K562 treated with DMSO at 1 percent for 48 hours (cell line): Measurements from ENCODE around the gene SPEM2. TPM values are rescaled to one million over a fixed set of nuclear protein-coding genes. Genes with fewer than 3 reads are reported as not detected.

Experiments
- total RNA-seq: library from RNA; unstranded; fragments of 300-600 nt; gene quantifications from 2 replicates; pipeline ENCODE4 v1.2.3, GENCODE V29; 2022; ENCODE audit warnings: low replicate concordance; ENCODE audit errors: extremely low read depth

SPEM2 gene
- total RNA-seq: not detected in 2 replicates

DNA sequence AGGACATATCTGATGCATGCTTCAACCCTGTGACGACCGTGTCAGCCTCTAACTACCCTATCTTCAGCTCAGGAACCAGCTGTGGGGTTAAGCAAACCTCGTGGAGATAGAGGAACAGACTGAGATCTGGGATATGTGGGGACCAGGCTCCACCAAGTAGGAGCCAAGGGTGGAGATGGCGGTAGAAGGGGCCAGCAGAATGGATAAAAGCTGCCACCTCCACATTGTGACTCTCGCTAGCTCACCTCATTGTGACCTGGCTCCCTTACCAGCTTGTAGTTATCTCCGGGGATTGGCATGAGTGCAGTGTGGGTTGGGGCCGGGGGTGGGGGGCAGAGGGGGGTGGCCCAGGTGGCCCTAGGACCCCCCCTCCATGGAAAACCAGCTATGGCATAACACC, at the start of gene SPEM2:
Gene SPEM2, plus strand, starts transcription at position 301 of the 400 bp plus-strand sequence. Its CDS starts 73 bp downstream, at position 374.

DNA sequence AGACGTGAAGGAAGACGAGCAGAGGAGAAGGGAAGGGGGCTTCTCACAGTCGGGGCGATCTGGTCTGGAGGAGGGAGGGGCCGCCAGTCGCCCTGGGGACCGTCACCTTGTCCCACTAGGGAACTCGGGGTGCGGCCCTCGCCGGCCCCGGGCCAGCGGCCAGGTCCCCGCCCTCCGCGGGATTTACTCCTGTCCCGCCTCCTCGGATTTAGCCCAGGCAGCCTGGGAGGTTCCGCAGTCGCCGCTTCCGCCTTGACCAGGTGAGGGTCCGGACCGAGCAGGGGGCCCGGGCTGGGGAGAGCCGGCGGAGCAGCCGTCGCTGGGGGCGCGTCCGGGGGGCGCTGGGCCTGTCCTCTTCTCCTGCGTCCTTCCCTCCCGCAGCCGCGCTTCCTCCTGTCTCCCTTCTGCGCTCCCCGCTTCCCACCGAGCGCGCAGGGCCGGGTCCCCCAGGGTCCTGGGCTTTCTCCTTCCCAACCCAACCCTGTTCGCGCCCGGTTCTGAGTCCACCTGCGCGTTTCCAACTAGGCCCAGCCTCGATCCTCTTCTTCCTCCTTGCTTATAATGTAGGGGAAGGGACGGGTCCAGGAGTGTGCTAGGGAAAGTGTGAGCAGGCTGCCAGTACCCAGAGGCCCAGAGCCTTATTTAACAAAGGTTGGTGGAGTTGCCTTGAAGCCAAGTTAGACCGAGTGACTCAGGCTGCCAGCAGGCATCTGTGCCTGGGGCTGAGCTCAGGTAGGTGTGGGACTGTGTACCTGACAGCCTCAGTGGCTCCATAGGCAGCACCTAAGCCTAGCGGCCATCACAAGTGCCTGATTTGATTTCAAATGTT, 44.3 kb upstream of the SPEM2 start, which contains the start of gene TNK1:
Gene TNK1, plus strand, starts transcription at position 235 of the 829 bp plus-strand sequence. CDS start 1,838 bp downstream, outside the sequence.

DNA sequence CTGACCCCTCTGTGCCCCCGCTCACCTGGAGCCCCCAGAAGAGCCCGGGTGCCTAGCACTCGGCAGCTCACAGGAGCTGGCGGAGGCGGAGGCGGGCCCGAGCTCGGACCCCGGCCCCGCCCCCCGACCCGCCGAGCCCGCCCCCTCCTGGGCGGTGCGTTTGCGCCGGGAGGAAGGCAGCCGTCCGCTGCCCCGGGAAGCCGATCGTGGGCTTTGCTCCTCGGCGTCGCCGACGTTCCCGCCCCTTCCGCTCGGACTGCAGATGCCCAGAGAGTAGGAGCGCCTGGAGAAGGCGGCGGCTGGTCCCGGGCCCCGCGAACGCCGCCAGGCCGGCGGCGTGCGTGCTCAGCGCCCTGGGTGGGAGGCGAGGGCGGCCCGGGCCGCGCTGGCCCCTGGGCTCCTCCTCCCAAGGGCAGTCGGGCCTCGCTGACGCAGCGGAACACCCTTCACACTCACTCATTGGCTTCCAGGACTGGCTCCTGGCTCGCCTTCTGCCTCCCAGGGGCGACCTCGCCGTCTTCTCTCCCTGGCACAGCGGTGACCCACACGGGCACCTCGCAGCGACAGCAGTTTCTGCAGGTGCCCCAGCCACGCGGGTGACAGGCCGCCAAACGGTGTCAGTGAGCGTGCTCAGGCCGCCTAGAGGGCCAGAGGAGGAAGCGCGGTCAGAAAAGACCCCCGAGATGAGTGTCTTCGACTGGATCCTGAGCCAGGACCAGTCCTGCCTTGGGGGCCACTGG, 30.8 kb upstream of the SPEM2 start, which contains the start of gene PLSCR3:
Gene PLSCR3, minus strand, starts transcription at position 74 of the 740 bp plus-strand sequence. CDS start 415 bp downstream, outside the sequence.

DNA sequence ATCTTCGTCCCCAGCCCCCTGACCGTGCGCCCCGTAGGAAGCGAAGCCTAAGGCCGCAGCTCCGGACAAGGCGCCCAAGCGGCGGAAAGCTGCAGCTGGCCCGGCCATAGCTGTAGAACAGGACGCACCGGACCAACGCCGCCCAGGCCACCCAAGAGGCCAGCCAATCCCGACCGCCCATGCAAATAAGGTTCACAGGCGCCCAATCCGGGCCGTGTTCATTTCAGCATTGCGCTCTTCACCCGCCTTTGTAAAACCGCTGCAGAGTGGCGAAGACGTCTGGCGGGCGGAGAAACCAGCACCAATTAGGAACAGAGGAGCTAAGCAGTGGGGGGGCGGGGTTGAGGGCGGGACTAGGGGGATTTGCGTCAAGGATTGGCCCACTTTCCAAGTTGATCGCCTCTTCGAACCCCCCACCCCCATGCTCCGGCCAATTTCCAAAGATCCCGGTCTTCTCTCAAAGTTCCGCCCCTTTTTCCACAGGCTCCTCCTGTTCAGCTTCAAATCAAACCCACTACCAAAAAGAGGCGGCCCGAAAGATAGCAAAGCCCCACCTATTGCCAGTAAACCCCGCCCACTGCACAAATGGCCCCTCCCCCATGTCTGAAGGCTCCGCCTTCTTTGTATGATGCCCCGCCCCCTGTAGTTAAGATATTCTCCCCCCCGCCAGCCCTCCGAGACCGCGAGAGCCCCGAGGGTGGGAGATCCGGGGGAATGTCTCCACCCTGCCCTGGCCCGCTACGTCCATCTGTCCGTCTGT, 21.3 kb upstream of the SPEM2 start, which contains the start of gene TMEM256:
Gene TMEM256, minus strand, starts transcription at position 121 of the 760 bp plus-strand sequence. Its CDS starts 13 bp downstream, at position 108.

DNA sequence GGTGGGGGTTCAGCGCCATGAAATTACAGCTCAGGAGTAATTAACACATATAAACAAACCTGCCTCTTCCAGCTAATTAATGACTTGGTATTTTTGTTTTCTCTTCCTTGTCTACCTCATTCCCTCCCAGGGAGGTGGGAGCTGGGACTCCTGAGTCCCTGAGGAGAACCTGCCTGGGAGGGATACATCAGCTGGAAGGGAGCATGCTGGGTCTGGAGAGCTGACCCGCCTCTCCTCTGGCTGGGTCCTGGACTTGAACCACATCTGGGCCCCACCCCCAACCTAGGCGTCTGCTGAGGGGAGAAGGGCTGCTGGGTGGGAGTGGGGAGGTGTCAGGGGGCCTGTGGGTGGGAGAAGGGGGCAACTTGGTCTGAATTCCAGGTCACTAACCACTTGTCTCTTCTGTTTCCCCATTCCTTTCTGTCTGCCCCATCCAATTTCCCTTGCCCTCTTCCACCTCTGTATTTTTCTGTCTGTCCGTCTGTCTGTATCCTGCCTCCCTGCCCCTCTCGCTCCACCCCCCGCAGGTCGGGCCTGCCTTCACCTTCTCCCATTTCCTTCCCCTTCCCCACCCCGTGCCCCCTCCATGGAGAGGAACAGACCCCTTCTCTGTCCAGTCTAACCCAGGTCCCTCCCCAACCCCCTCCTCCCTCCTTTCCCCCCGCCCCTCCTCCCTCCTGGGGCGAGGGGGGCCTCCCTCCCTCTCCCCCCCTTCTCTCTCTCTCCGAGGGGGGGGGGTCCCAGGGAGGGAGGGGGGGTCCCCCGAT, 17.7 kb upstream of the SPEM2 start, which contains the start of gene NLGN2:
Gene NLGN2, plus strand, starts transcription at position 361 of the 767 bp plus-strand sequence. CDS start 411 bp downstream, outside the sequence.

DNA sequence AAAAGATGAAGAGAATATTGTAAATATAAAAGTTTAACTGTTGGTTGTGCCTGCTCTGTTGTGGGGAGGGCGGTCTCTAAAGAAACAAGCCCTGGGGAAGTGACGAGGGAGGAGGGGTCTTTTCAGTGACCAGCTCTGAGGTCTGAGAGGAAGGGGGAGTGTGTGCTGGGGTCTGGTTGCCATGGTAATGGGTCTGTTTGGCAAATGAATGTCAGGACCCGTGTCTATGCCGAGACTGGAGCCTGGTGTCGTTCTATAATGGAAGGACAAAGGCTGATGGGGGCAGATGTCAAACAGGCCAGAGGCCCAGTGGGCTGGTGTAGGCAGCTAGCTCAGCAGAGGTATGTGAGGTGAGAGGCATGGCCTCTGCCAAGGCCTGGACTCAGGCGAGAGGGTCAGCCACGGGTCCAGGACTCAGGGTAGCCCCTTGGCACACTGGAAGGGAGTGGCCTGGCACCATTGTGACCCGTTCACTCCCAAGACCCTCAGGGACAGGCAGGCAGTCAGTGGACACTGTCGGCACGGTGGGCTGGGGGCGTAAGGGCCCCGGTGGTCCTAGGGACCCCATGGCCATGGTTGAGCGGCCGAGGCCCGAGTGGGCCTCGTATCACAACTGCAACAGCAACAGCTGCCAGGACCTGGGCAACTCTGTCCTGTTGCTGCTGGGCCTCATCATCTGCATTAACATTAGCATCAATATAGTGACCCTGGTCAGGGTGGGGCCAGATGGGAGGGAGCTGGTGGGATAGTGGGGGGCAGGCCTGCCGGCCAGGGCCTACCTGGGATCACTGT, 5.4 kb upstream of the SPEM2 start, which contains the start of gene SPEM1:
Gene SPEM1, plus strand, starts transcription at position 506 of the 792 bp plus-strand sequence. Its CDS starts 61 bp downstream, at position 567.

DNA sequence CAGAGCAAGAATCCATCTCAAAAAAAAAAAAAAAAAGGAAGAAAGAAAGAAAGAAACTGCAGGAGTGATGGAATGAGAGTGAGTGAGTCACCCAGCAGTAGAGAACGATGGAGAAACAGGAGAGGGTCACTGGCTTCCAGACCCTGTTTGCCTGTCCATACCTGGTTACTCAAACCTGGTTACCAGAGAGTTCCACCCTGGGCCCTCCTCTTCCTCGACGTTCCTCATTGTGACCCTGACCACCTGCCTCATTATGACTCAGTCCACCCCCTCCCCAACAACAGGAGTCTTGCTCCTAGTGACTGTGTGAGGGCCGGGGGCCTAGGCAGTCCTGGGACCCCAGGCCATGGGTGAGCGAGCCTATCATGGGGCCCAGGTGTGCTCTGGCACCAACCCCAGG, 3.1 kb downstream of the SPEM2 start, which contains the start of gene SPEM3:
Gene SPEM3, plus strand, starts transcription at position 301 of the 400 bp plus-strand sequence. Its CDS starts 46 bp downstream, at position 347.

DNA sequence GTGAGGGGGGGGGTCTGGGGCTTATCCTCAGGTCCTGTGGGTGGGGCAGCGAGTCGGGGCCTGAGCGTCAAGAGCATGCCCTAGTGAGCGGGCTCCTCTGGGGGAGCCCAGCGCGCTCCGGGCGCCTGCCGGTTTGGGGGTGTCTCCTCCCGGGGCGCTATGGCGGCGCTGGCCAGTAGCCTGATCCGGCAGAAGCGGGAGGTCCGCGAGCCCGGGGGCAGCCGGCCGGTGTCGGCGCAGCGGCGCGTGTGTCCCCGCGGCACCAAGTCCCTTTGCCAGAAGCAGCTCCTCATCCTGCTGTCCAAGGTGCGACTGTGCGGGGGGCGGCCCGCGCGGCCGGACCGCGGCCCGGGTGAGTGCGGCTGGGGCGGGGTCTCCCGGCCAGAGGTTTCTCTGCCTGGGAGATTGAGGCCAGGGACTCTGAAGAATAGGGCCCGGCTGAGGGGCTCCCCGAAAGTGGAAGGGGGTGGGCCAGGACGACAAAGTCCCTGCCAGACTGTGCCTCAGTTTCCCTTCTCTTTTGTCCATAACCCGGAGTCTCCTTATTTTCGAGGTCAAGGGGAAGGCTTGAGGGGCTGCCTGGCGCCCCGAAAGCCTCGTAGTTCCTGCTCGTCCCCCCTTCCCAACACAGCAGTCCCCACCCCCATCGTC, 14.2 kb downstream of the SPEM2 start, which contains the start of gene FGF11:
Gene FGF11, plus strand, starts transcription at position 51 of the 651 bp plus-strand sequence. Its CDS starts 109 bp downstream, at position 160.

DNA sequence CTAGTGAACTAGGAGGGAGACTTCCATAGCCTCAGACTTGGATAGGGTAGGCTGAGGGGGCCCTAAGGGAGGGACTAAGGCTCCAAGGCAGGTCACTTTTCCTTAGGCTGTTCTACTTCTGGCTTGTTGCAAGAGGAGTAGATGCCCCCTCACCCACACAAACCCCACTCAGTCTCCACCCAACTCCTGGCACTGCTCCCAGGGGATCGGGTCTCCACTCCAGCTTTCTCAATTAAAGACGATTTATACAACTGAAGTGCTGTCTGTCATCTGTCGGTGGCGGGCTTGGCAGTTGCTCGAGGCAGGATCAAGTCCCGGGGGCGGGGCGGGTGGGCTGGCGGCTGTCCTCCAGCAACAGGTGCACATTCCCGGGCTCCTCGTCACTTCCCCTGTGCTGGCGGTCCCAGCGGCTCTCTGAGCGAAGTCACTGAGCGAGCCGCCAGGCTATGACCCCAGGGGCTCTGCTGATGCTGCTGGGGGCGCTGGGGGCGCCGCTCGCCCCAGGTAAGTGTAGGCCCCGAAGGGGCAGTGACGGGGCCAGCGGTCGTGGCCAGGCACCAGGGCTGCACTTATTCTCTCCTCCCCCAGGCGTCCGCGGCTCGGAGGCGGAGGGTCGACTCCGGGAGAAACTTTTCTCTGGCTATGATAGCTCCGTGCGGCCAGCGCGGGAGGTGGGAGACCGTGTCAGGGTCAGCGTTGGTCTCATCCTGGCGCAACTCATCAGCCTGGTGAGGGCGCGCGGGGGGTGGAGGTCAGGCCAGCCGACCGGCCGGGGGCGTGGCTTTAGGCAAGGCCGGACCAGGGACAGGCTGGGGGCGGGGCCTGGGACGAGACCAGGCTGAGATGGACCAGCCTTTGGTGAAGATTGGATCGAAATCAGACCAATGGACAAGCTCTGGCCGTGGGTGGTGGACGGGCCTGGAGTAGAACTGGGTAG, 19.5 kb downstream of the SPEM2 start, which contains the start of gene CHRNB1:
Gene CHRNB1, plus strand, starts transcription at position 380 of the 937 bp plus-strand sequence. Its CDS starts 67 bp downstream, at position 447.

Other genes starting within 250 kb of the SPEM2 start
- gene ASGR1, start 246.2 kb upstream of the SPEM2 start, total RNA-seq: not detected in 2 replicates
- not detected in 2 replicates for gene DLG4, start 205.8 kb upstream of the SPEM2 start, total RNA-seq
- 648 TPM in 1 of 2 replicates, not detected in the other for gene ACADVL, start 205.7 kb upstream of the SPEM2 start, total RNA-seq
- not detected in 2 replicates for gene DVL2, start 191.1 kb upstream of the SPEM2 start, total RNA-seq
- not detected in 2 replicates for gene PHF23, start 186.2 kb upstream of the SPEM2 start, total RNA-seq
- gene GABARAP, start 183.2 kb upstream of the SPEM2 start, total RNA-seq: not detected in 2 replicates
- not detected in 2 replicates for gene CTDNEP1, start 173.9 kb upstream of the SPEM2 start, total RNA-seq
- not detected in 2 replicates for gene ELP5, start 173.4 kb upstream of the SPEM2 start, total RNA-seq
- not detected in 2 replicates for gene CLDN7, start 163.1 kb upstream of the SPEM2 start, total RNA-seq
- gene SLC2A4, start 143.9 kb upstream of the SPEM2 start, total RNA-seq: not detected in 2 replicates
- gene YBX2, start 131.0 kb upstream of the SPEM2 start, total RNA-seq: not detected in 2 replicates
- gene EIF5A, start 118.0 kb upstream of the SPEM2 start, total RNA-seq: 875 TPM in 1 of 2 replicates, not detected in the other
- gene GPS2, start 110.3 kb upstream of the SPEM2 start, total RNA-seq: not detected in 2 replicates
- not detected in 2 replicates for gene NEURL4, start 96.3 kb upstream of the SPEM2 start, total RNA-seq
- not detected in 2 replicates for gene ACAP1, start 89.1 kb upstream of the SPEM2 start, total RNA-seq
- gene KCTD11, start 73.5 kb upstream of the SPEM2 start, total RNA-seq: not detected in 2 replicates
- not detected in 2 replicates for gene TMEM95, start 70.5 kb upstream of the SPEM2 start, total RNA-seq
- not detected in 2 replicates for gene TNK1, start 44.5 kb upstream of the SPEM2 start, total RNA-seq
- not detected in 2 replicates for gene PLSCR3, start 31.1 kb upstream of the SPEM2 start, total RNA-seq
- not detected in 2 replicates for gene TMEM256, start 21.5 kb upstream of the SPEM2 start, total RNA-seq
- gene NLGN2, start 17.8 kb upstream of the SPEM2 start, total RNA-seq: not detected in 2 replicates
- not detected in 2 replicates for gene SPEM1, start 5.3 kb upstream of the SPEM2 start, total RNA-seq
- gene SPEM3, start 3.2 kb downstream of the SPEM2 start, total RNA-seq: not detected in 2 replicates
- gene TMEM102, start 9.8 kb downstream of the SPEM2 start, total RNA-seq: not detected in 2 replicates
- gene FGF11, start 13.9 kb downstream of the SPEM2 start, total RNA-seq: not detected in 2 replicates
- gene CHRNB1, start 19.4 kb downstream of the SPEM2 start, total RNA-seq: not detected in 2 replicates
- gene ZBTB4, start 54.0 kb downstream of the SPEM2 start, total RNA-seq: not detected in 2 replicates
- not detected in 2 replicates for gene SLC35G6, start 55.8 kb downstream of the SPEM2 start, total RNA-seq
- 83.6 TPM in 1 of 2 replicates, not detected in the other for gene POLR2A, start 58.8 kb downstream of the SPEM2 start, total RNA-seq
- gene TNFSF12, start 123.4 kb downstream of the SPEM2 start, total RNA-seq: not detected in 2 replicates
- gene TNFSF13, start 133.1 kb downstream of the SPEM2 start, total RNA-seq: not detected in 2 replicates
- gene SENP3, start 136.3 kb downstream of the SPEM2 start, total RNA-seq: not detected in 2 replicates
- gene CD68, start 154.0 kb downstream of the SPEM2 start, total RNA-seq: not detected in 2 replicates
- gene MPDU1, start 158.2 kb downstream of the SPEM2 start, total RNA-seq: not detected in 2 replicates
- gene SOX15, start 164.5 kb downstream of the SPEM2 start, total RNA-seq: not detected in 2 replicates
- gene FXR2, start 189.3 kb downstream of the SPEM2 start, total RNA-seq: not detected in 2 replicates
- not detected in 2 replicates for gene SAT2, start 202.2 kb downstream of the SPEM2 start, total RNA-seq
- not detected in 2 replicates for gene SHBG, start 204.5 kb downstream of the SPEM2 start, total RNA-seq
- not detected in 2 replicates for gene ATP1B2, start 225.3 kb downstream of the SPEM2 start, total RNA-seq